HFF-Myc (cell line): Measurements from ENCODE around the gene PPIB.
"Not testable (repeated sequence)": the region's sequence is repeated elsewhere in the genome, so short reads cannot be mapped to it uniquely, and the experiment has no call there.

Experiments used
- DNase-seq: peaks from one replicate; pipeline ENCODE4 v3.0.0-alpha.2; 2011; ENCODE audit warnings: low read depth; ENCODE audit errors: extremely low read depth
- H3K4me3 ChIP-seq: replicated peaks from 2 replicates; pipeline ENCODE4 v1.5.1; 2011; ENCODE audit warnings: low read depth, mild to moderate bottlenecking, control low read depth, low read length
- CTCF ChIP-seq: IDR thresholded peaks from 2 replicates; pipeline ENCODE4 v1.5.1; 2012; ENCODE audit warnings: mild to moderate bottlenecking, low read depth, low read length, control low read depth; ENCODE audit errors: missing control alignments

The PPIB gene

GRCh38 chr15:64131547-64131946 lies 31.3 kb downstream of the PPIB start:
- no peak overlapping the region for H3K4me3 ChIP-seq
- no peak for DNase-seq

GRCh38 chr15:64130159-64130558 lies 32.7 kb downstream of the PPIB start:
- no peak for TF ChIP-seq CTCF
- no peak for DNase-seq
- H3K4me3 ChIP-seq, result no peak overlapping the region

More at GRCh38 chr15:64131547-64131946, 31.3 kb downstream of the PPIB start:
- TF ChIP-seq CTCF, result no peak

GRCh38 chr15:64127521-64128270 lies 35.1 kb downstream of the PPIB start:
- no peak overlapping the region for H3K4me3 ChIP-seq
- DNase-seq, result no peak
- no peak for TF ChIP-seq CTCF

- no peak for DNase-seq
- H3K4me3 ChIP-seq, result no peak overlapping the region
- TF ChIP-seq CTCF, result no peak
Observed at GRCh38 chr15:64125978-64126377, 36.8 kb downstream of the PPIB start.

GRCh38 chr15:64122936-64123351 lies 39.9 kb downstream of the PPIB start:
- H3K4me3 ChIP-seq, result no peak overlapping the region
- no peak for TF ChIP-seq CTCF
- DNase-seq, result no peak

GRCh38 chr15:64122444-64122843 lies 40.4 kb downstream of the PPIB start:
- no peak for DNase-seq
- no peak for TF ChIP-seq CTCF
- H3K4me3 ChIP-seq, result no peak overlapping the region

GRCh38 chr15:64121614-64122013 lies 41.2 kb downstream of the PPIB start:
- no peak for DNase-seq
- TF ChIP-seq CTCF, result no peak
- H3K4me3 ChIP-seq, result no peak overlapping the region

- not testable (repeated sequence) for H3K4me3 ChIP-seq, DNase-seq
Observed at GRCh38 chr15:64120322-64120721, 42.5 kb downstream of the PPIB start.
